Fibroblast of lung (primary cell): ENCODE data around the gene SSBP3. TPM values are rescaled to one million over a fixed set of nuclear protein-coding genes. Genes with fewer than 3 reads are reported as not detected.

Experiments
- DNase-seq, 2 donors: peaks; one replicate each; pipeline versions ENCODE4 v3.0.0 to v3.0.0-alpha.2; 2010; ENCODE audit warnings: low read depth in 2 of 2
- H2AFZ ChIP-seq: 2 replicates; pipeline ENCODE4 v1.5.1; 2012; ENCODE audit warnings: low read length, control low read depth, inconsistent platforms
- H3K27ac ChIP-seq: 2 replicates; pipeline ENCODE4 v1.5.1; 2011; ENCODE audit warnings: low read length, control low read depth; ENCODE audit not compliant: insufficient read depth
- H3K27me3 ChIP-seq: 2 replicates; pipeline ENCODE4 v1.5.1; 2011; ENCODE audit warnings: mild to moderate bottlenecking, low read length; ENCODE audit not compliant: control insufficient read depth, insufficient read depth
- H3K36me3 ChIP-seq: 2 replicates; pipeline ENCODE4 v1.5.1; 2011; ENCODE audit warnings: low read length; ENCODE audit not compliant: control insufficient read depth, insufficient read depth
- H3K4me1 ChIP-seq: 2 replicates; pipeline ENCODE4 v1.5.1; 2011; ENCODE audit warnings: low read length; ENCODE audit not compliant: control insufficient read depth, insufficient read depth; ENCODE audit errors: extremely low read depth
- H3K4me2 ChIP-seq: 2 replicates; pipeline ENCODE4 v1.5.1; 2011; ENCODE audit warnings: low read length, control low read depth; ENCODE audit not compliant: insufficient read depth; ENCODE audit errors: extremely low read depth
- H3K4me3 ChIP-seq, 4 experiments: fragments of 200-600 bp in 1 of 4; sonication (generic) in 1 of 4; replicated peaks in 1 of 4; 2 replicates each; pipeline ENCODE4 v1.5.1; 2011 to 2016; ENCODE audit warnings: low read length in 4 of 4, low read depth in 3 of 4, mild to moderate bottlenecking in 3 of 4, control low read depth in 2 of 4, inconsistent platforms in 1 of 4, mixed read lengths in 1 of 4; ENCODE audit not compliant: insufficient read depth in 1 of 4; ENCODE audit errors: control extremely low read depth in 1 of 4
- H3K79me2 ChIP-seq: 2 replicates; pipeline ENCODE4 v1.5.1; 2012; ENCODE audit warnings: mild to moderate bottlenecking, low read length, inconsistent platforms; ENCODE audit not compliant: control insufficient read depth, insufficient read depth
- H3K9ac ChIP-seq: 2 replicates; pipeline ENCODE4 v1.5.1; 2011; ENCODE audit warnings: mild to moderate bottlenecking, low read length, control low read depth; ENCODE audit not compliant: insufficient read depth
- H3K9me3 ChIP-seq: 2 replicates; pipeline ENCODE4 v1.5.1; 2012; ENCODE audit warnings: low read depth, low read length; ENCODE audit not compliant: control insufficient read depth, insufficient read depth
- H4K20me1 ChIP-seq: 2 replicates; pipeline ENCODE4 v1.5.1; 2011; ENCODE audit warnings: low read length; ENCODE audit not compliant: control insufficient read depth, insufficient read depth; ENCODE audit errors: extremely low read depth
- EZH2 ChIP-seq: IDR thresholded peaks from 2 replicates; pipeline ENCODE4 v1.5.1; 2012; ENCODE audit warnings: low read length, control low read depth, mild to moderate bottlenecking; ENCODE audit errors: missing control alignments
- polyA plus RNA-seq, 2 donors: library from polyadenylated mRNA; depleted of rRNA in 1 of 2; stranded (reverse) in 1 of 2; unstranded in 1 of 2; fragments of >200 nt; gene quantifications; 2 replicates each; pipeline ENCODE4 v1.2.1, GENCODE V29; 2011 to 2012; ENCODE audit warnings: missing spikeins in 1 of 2
- total RNA-seq: library from RNA; depleted of rRNA; stranded (reverse); fragments of >200 nt; gene quantifications from 2 replicates; pipeline ENCODE4 v1.2.1, GENCODE V29; 2014
- TF ChIP-seq, protein P1 (sequence below), 2 donors: IDR thresholded peaks in 1 of 2; conservative IDR thresholded peaks in 1 of 2; 1 replicate in 1 of 2; 2 replicates in 1 of 2; pipeline ENCODE4 v1.5.1; 2011 to 2012; ENCODE audit warnings: low read length in 2 of 2, control low read depth in 1 of 2, inconsistent platforms in 1 of 2, low read depth in 1 of 2, mild to moderate bottlenecking in 1 of 2

The SSBP3 gene
- total and polyA plus RNA-seq, 2 donors (not counting 1 experiment from before 2014, with no cell fraction given), result 9.4 to 26.4 TPM

DNA sequence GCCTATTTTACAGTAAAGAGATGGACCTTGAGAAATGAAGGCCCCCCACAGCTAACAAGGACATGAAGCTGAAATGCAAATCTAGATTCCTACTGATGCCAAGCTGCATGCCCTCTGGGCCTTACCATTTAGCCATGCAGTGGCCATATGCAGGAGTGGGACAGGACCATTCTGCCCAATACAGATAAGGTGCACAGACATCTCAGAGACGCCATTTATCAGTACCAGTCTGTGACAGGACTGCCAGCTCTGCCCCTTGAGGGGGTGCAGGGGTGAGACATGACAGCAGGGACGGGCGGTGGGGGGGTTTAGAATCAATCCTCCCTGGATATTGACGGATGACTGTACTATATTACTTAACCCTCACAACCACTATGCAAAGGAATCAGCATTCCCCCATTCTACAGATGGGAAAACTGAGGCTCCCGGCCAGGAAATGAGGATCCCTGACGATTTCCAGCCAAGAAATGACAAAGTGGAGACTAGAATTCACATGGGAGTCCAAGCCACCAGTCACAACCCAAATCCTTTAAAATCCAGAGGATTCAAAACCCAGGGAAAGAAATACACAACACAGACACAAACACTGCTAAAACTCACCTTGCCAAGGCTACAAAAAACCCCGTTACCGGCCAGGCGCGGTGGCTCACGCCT, 10.8 kb downstream of the SSBP3 start:
- no peak overlapping the region for H3K4me3 ChIP-seq
- H3K27me3 ChIP-seq, result no peaks in the 10 kb centered on the region
- H3K9ac ChIP-seq, result no peak overlapping the region
- H3K27ac ChIP-seq, result no peak overlapping the region
- TF ChIP-seq, protein P1, sequence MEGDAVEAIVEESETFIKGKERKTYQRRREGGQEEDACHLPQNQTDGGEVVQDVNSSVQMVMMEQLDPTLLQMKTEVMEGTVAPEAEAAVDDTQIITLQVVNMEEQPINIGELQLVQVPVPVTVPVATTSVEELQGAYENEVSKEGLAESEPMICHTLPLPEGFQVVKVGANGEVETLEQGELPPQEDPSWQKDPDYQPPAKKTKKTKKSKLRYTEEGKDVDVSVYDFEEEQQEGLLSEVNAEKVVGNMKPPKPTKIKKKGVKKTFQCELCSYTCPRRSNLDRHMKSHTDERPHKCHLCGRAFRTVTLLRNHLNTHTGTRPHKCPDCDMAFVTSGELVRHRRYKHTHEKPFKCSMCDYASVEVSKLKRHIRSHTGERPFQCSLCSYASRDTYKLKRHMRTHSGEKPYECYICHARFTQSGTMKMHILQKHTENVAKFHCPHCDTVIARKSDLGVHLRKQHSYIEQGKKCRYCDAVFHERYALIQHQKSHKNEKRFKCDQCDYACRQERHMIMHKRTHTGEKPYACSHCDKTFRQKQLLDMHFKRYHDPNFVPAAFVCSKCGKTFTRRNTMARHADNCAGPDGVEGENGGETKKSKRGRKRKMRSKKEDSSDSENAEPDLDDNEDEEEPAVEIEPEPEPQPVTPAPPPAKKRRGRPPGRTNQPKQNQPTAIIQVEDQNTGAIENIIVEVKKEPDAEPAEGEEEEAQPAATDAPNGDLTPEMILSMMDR (conservative IDR thresholded peaks at IDR 0.05 in 1 of 2, IDR thresholded peaks at IDR 0.05 in 1 of 2; ENCODE audit: low read depth in 1 of 2, low read length in 2 of 2), result no peak
- no peak overlapping the region for H3K4me2 ChIP-seq
- no peak overlapping the region for H2AFZ ChIP-seq
- DNase-seq, result no peak
- no peaks in the 10 kb centered on the region for H3K4me1 ChIP-seq
- no peaks in the 10 kb centered on the region for H3K79me2 ChIP-seq
- H4K20me1 ChIP-seq, result no peaks in the 10 kb centered on the region
- H3K36me3 ChIP-seq, result peaks cover 10% of the 10 kb centered on the region
- no peaks in the 10 kb centered on the region for H3K9me3 ChIP-seq

DNA sequence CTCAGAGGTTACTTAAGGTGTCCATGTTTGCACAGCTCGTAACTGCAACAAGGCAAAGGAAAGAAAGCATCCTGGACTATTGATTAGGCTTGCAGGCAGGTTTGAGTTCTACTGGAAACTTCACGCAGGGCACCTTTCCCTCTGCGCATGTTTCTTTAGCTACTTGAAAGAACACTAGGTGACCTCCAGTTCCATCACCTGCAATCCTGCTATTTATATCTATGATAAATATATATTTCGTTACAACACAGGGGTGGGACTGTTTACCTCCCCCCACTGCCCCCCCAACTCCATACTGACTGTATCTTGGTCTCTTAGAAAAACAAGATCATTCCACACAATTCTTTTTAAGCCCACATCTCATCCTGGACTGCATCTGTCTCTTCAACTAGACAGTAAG, 12.1 kb downstream of the SSBP3 start:
- no peak overlapping the region for H2AFZ ChIP-seq
- H3K9me3 ChIP-seq, result no peaks in the 10 kb centered on the region
- no peaks in the 10 kb centered on the region for H4K20me1 ChIP-seq
- no peaks in the 10 kb centered on the region for H3K27me3 ChIP-seq
- H3K79me2 ChIP-seq, result no peaks in the 10 kb centered on the region
- no peak overlapping the region for H3K27ac ChIP-seq
- no peak for DNase-seq
- no peak overlapping the region for H3K4me2 ChIP-seq
- H3K4me3 ChIP-seq, result no peak overlapping the region
- no peak overlapping the region for H3K9ac ChIP-seq
- TF ChIP-seq EZH2, result no peak
- TF ChIP-seq, protein P1 (conservative IDR thresholded peaks at IDR 0.05 in 1 of 2, IDR thresholded peaks at IDR 0.05 in 1 of 2; ENCODE audit: low read depth in 1 of 2, low read length in 2 of 2), result no peak
- H3K36me3 ChIP-seq, result peaks cover 12% of the 10 kb centered on the region
- H3K4me1 ChIP-seq, result no peaks in the 10 kb centered on the region

- no peak for TF ChIP-seq EZH2
- TF ChIP-seq, protein P1 (conservative IDR thresholded peaks at IDR 0.05 in 1 of 2, IDR thresholded peaks at IDR 0.05 in 1 of 2; ENCODE audit: low read depth in 1 of 2, low read length in 2 of 2), result no peak
- H3K27me3 ChIP-seq, result no peaks in the 10 kb centered on the region
- H3K79me2 ChIP-seq, result no peaks in the 10 kb centered on the region
- H2AFZ ChIP-seq, result no peak overlapping the region
- H4K20me1 ChIP-seq, result no peaks in the 10 kb centered on the region
- no peak overlapping the region for H3K4me2 ChIP-seq
- no peak overlapping the region for H3K9ac ChIP-seq
- peaks cover 12% of the 10 kb centered on the region for H3K36me3 ChIP-seq
- no peak overlapping the region for H3K4me3 ChIP-seq
- no peaks in the 10 kb centered on the region for H3K9me3 ChIP-seq
- H3K27ac ChIP-seq, result no peak overlapping the region
- no peak for DNase-seq
- no peaks in the 10 kb centered on the region for H3K4me1 ChIP-seq
Measured at GRCh38 chr1:54392401-54392800, 13.8 kb downstream of the SSBP3 start.
